H9 (cell line): Measurements from ENCODE around the gene MAMDC4. TPM values are rescaled to one million over a fixed set of nuclear protein-coding genes. Genes with fewer than 3 reads are reported as not detected.

ENCODE experiments used
- DNase-seq: peaks from one replicate; pipeline ENCODE4 v3.0.0-alpha.2; 2017
- H2AFZ ChIP-seq: one replicate; pipeline ENCODE4 v1.6.1; 2013; ENCODE audit warnings: mild to moderate bottlenecking, low read length, control low read depth, moderate library complexity
- H2AK5ac ChIP-seq: 2 replicates; pipeline ENCODE4 v1.6.1; 2013; ENCODE audit warnings: low read length, control low read depth, mixed read lengths; ENCODE audit not compliant: insufficient read length
- H2BK120ac ChIP-seq: one replicate; pipeline ENCODE4 v1.6.1; 2013; ENCODE audit warnings: low read depth, mild to moderate bottlenecking, low read length, control low read depth, inconsistent platforms; ENCODE audit not compliant: poor library complexity, severe bottlenecking
- H2BK12ac ChIP-seq: 2 replicates; pipeline ENCODE4 v1.6.1; 2013; ENCODE audit warnings: low read length, control low read depth, mixed read lengths, low read depth; ENCODE audit not compliant: insufficient read length
- H2BK15ac ChIP-seq: 2 replicates; pipeline ENCODE4 v1.6.1; 2013; ENCODE audit warnings: low read depth, low read length, control low read depth
- H2BK20ac ChIP-seq: one replicate; pipeline ENCODE4 v1.6.1; 2013; ENCODE audit warnings: low read depth, mild to moderate bottlenecking, low read length, control low read depth, inconsistent platforms; ENCODE audit not compliant: poor library complexity, severe bottlenecking
- H2BK5ac ChIP-seq: 2 replicates; pipeline ENCODE4 v1.6.1; 2013; ENCODE audit warnings: low read length, control low read depth, mixed read lengths; ENCODE audit not compliant: insufficient read length
- H3K14ac ChIP-seq: 2 replicates; pipeline ENCODE4 v1.6.1; 2013; ENCODE audit warnings: low read length, control low read depth; ENCODE audit not compliant: insufficient read depth
- H3K18ac ChIP-seq: 2 replicates; pipeline ENCODE4 v1.6.1; 2013; ENCODE audit warnings: low read depth, mild to moderate bottlenecking, mixed read lengths, low read length, control low read depth; ENCODE audit not compliant: insufficient read length
- H3K23ac ChIP-seq: 2 replicates; pipeline ENCODE4 v1.6.1; 2013; ENCODE audit warnings: low read length, control low read depth, mixed read lengths, low read depth; ENCODE audit not compliant: insufficient read length
- H3K23me2 ChIP-seq: 2 replicates; pipeline ENCODE4 v1.6.1; 2013; ENCODE audit warnings: low read depth, mild to moderate bottlenecking, mixed read lengths, low read length, control low read depth; ENCODE audit not compliant: insufficient read length, poor library complexity, severe bottlenecking
- H3K27ac ChIP-seq: 2 replicates; pipeline ENCODE4 v1.5.1; 2013; ENCODE audit warnings: low read length, control low read depth, mixed read lengths, low read depth; ENCODE audit not compliant: insufficient read length
- H3K27me3 ChIP-seq: 2 replicates; pipeline ENCODE4 v1.6.1; 2013; ENCODE audit warnings: low read length, control low read depth, inconsistent platforms; ENCODE audit not compliant: insufficient read depth
- H3K4ac ChIP-seq: 2 replicates; pipeline ENCODE4 v1.6.1; 2013; ENCODE audit warnings: low read depth, mild to moderate bottlenecking, control low read depth, inconsistent platforms, low read length, moderate library complexity
- H3K4me1 ChIP-seq: 2 replicates; pipeline ENCODE4 v1.6.1; 2013; ENCODE audit warnings: low read length, control low read depth, inconsistent platforms; ENCODE audit not compliant: insufficient read depth
- H3K4me2 ChIP-seq: 2 replicates; pipeline ENCODE4 v1.6.1; 2013; ENCODE audit warnings: low read length, control low read depth, mixed read lengths; ENCODE audit not compliant: insufficient read length, insufficient read depth
- H3K56ac ChIP-seq: 2 replicates; pipeline ENCODE4 v1.6.1; 2013; ENCODE audit warnings: low read depth, mild to moderate bottlenecking, mixed read lengths, low read length, control low read depth; ENCODE audit not compliant: insufficient read length
- H3K79me1 ChIP-seq: 2 replicates; pipeline ENCODE4 v1.6.1; 2013; ENCODE audit warnings: low read depth, mild to moderate bottlenecking, moderate library complexity, low read length, control low read depth, inconsistent platforms; ENCODE audit not compliant: insufficient read depth, poor library complexity, severe bottlenecking
- H3K79me2 ChIP-seq: 2 replicates; pipeline ENCODE4 v1.6.1; 2013; ENCODE audit warnings: low read length, control low read depth, inconsistent platforms; ENCODE audit not compliant: insufficient read depth
- H3K9ac ChIP-seq: 2 replicates; pipeline ENCODE4 v1.6.1; 2013; ENCODE audit warnings: low read length, control low read depth, mixed read lengths; ENCODE audit not compliant: insufficient read length; ENCODE audit errors: extremely low read depth
- H3K9me3 ChIP-seq: one replicate; pipeline ENCODE4 v1.6.1; 2013; ENCODE audit warnings: low read depth, low read length, inconsistent platforms; ENCODE audit not compliant: control insufficient read depth
- H3T11ph ChIP-seq: one replicate; pipeline ENCODE4 v1.6.1; 2013; ENCODE audit warnings: mild to moderate bottlenecking, low read length, control low read depth, inconsistent platforms
- H4K20me1 ChIP-seq: one replicate; pipeline ENCODE4 v1.6.1; 2013; ENCODE audit not compliant: control insufficient read depth, insufficient read length, insufficient read depth
- H4K5ac ChIP-seq: 2 replicates; pipeline ENCODE4 v1.6.1; 2013; ENCODE audit warnings: low read depth, mild to moderate bottlenecking, mixed read lengths, low read length, control low read depth; ENCODE audit not compliant: insufficient read length
- H4K8ac ChIP-seq: replicated peaks from 2 replicates; pipeline ENCODE4 v1.6.1; 2013; ENCODE audit warnings: low read length, control low read depth, mixed read lengths, low read depth; ENCODE audit not compliant: insufficient read length
- H4K91ac ChIP-seq: 2 replicates; pipeline ENCODE4 v1.6.1; 2013; ENCODE audit warnings: low read depth, mild to moderate bottlenecking, moderate library complexity, mixed read lengths, low read length, control low read depth; ENCODE audit not compliant: insufficient read length
- H3K27ac Mint-ChIP-seq, 3 experiments: 2 replicates in 2 of 3; 3 replicates in 1 of 3; pipeline ENCODE4 v1.8.0; 2020 to 2021; ENCODE audit warnings: mixed read lengths in 3 of 3, mild to moderate bottlenecking in 1 of 3, moderate library complexity in 1 of 3
- H3K27me3 Mint-ChIP-seq: 2 replicates; pipeline ENCODE4 v1.8.0; 2021; ENCODE audit warnings: low read depth, mild to moderate bottlenecking, moderate library complexity, mixed read lengths
- H3K36me3 Mint-ChIP-seq, 3 experiments: 2 replicates in 2 of 3; 3 replicates in 1 of 3; pipeline ENCODE4 v1.8.0; 2020 to 2021; ENCODE audit warnings: low read depth in 3 of 3, mixed read lengths in 3 of 3; ENCODE audit not compliant: insufficient read depth in 1 of 3
- H3K4me1 Mint-ChIP-seq, 2 experiments: 2 replicates each; pipeline ENCODE4 v1.8.0; 2020; ENCODE audit warnings: mixed read lengths in 2 of 2
- H3K4me3 Mint-ChIP-seq, 2 experiments: 2 replicates in 1 of 2; 3 replicates in 1 of 2; pipeline ENCODE4 v1.8.0; 2020 to 2021; ENCODE audit warnings: mild to moderate bottlenecking in 2 of 2, mixed read lengths in 2 of 2, moderate library complexity in 1 of 2
- H3K9me3 Mint-ChIP-seq, 2 experiments: 2 replicates in 1 of 2; 3 replicates in 1 of 2; pipeline ENCODE4 v1.8.0; 2020; ENCODE audit warnings: mild to moderate bottlenecking in 2 of 2, mixed read lengths in 2 of 2, moderate library complexity in 1 of 2
- WGBS: extraction: QIAGEN DNeasy Blood & Tissue Kit; methylation state at CpG from one replicate; pipeline ENCODE4 v1.1.7; 2013; ENCODE audit warnings: missing lambda C conversion rate, low lambda C conversion rate, mixed read lengths; ENCODE audit not compliant: insufficient read length; ENCODE audit errors: extremely low coverage; 5-methylcytosine and 5-hydroxymethylcytosine counted together
- total RNA-seq: library from RNA; stranded (reverse); gene quantifications from 2 replicates; pipeline ENCODE4 v1.2.1, GENCODE V29; 2021
- TF ChIP-seq, protein P1 (sequence below): fragments of 200-600 bp; sonication (generic); conservative IDR thresholded peaks from 3 replicates; pipeline ENCODE4 v1.8.0; 2021; ENCODE audit warnings: antibody characterized with exemption, mild to moderate bottlenecking

MAMDC4 gene
- total RNA-seq, 1 experiment from 2014 or later = 9.2 TPM

GRCh38 chr9:136858452-136858843 is 6.3 kb downstream of the MAMDC4 start:
- no peak for DNase-seq
- Histone ChIP-seq H3K27ac (no peak overlapping the region), H4K8ac (no peak overlapping the region), H3K23ac (no peak overlapping the region), H2AK5ac (no peak overlapping the region), H3K18ac (no peak overlapping the region), H3K27me3 (no peaks in the 10 kb centered on the region), H3K14ac (no peak overlapping the region), H3K4me1 (no peaks in the 10 kb centered on the region), H3K56ac (no peak overlapping the region), H2BK12ac (no peak overlapping the region), H3T11ph (no peak overlapping the region), H3K23me2 (no peaks in the 10 kb centered on the region), H3K4me2 (no peak overlapping the region), H3K9me3 (no peaks in the 10 kb centered on the region), H3K79me2 (no peaks in the 10 kb centered on the region), H2BK15ac (no peak overlapping the region), H2BK20ac (no peak overlapping the region), H2BK120ac (no peak overlapping the region), H3K79me1 (no peaks in the 10 kb centered on the region), H4K20me1 (no peaks in the 10 kb centered on the region), H3K9ac (no peak overlapping the region), H4K91ac (no peak overlapping the region), H4K5ac (no peak overlapping the region), H2AFZ (no peak overlapping the region), H2BK5ac (no peak overlapping the region), H3K4ac (no peak overlapping the region)
- no CpG with 5 or more reads among the region's 15 CpGs for WGBS
- no peak overlapping the region for H3K4me3 Mint-ChIP-seq
- H3K9me3 Mint-ChIP-seq = no peaks in the 10 kb centered on the region
- no peaks in the 10 kb centered on the region; the same call in 1 of the 2 replicates for H3K27me3 Mint-ChIP-seq
- TF ChIP-seq, protein P1, sequence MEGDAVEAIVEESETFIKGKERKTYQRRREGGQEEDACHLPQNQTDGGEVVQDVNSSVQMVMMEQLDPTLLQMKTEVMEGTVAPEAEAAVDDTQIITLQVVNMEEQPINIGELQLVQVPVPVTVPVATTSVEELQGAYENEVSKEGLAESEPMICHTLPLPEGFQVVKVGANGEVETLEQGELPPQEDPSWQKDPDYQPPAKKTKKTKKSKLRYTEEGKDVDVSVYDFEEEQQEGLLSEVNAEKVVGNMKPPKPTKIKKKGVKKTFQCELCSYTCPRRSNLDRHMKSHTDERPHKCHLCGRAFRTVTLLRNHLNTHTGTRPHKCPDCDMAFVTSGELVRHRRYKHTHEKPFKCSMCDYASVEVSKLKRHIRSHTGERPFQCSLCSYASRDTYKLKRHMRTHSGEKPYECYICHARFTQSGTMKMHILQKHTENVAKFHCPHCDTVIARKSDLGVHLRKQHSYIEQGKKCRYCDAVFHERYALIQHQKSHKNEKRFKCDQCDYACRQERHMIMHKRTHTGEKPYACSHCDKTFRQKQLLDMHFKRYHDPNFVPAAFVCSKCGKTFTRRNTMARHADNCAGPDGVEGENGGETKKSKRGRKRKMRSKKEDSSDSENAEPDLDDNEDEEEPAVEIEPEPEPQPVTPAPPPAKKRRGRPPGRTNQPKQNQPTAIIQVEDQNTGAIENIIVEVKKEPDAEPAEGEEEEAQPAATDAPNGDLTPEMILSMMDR = no peak
- no peak overlapping the region for H3K27ac Mint-ChIP-seq
- peaks cover 7 to 29% (median 22%) of the 10 kb centered on the region in 3 experiments; a peak in 6 of 7 replicates for H3K36me3 Mint-ChIP-seq
- no peaks in the 10 kb centered on the region for H3K4me1 Mint-ChIP-seq
